ENCODE measurements around the gene ZRSR2.
A peak's percentile ranks its signal among the peaks of the same experiment; 100 is the strongest.
"Not testable (repeated sequence)": the region's sequence is repeated elsewhere in the genome, so short reads cannot be mapped to it uniquely, and the experiment has no call there.

ZRSR2 gene

DNA sequence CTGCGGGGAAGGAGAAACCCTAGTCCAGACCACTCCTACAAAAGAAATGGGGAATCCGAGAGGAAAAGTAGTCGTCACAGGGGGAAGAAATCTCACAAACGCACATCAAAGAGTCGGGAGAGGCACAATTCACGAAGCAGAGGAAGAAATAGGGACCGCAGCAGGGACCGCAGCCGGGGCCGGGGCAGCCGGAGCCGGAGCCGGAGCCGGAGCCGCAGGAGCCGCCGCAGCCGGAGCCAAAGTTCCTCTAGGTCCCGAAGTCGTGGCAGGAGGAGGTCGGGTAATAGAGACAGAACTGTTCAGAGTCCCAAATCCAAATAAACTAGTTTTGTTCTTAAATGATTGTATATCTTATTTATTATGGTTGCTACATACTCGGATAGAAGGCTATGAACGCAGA, 32.6 kb downstream of the ZRSR2 start:
- POLR2A ChIA-PET: no interaction called here
- no peak for DNase-seq (ENCODE audit: extremely low spot score)
- CTCF ChIA-PET: no interaction called here
- TF ChIP-seq LEF1 (IDR thresholded peaks at IDR 0.05; ENCODE audit: borderline replicate concordance) (no peak), SUZ12 (IDR thresholded peaks at IDR 0.05) (no peak), HDGF (IDR thresholded peaks at IDR 0.05; ENCODE audit: borderline replicate concordance) (no peak), TARDBP (IDR thresholded peaks at IDR 0.05) (no peak), SP1 (IDR thresholded peaks at IDR 0.05) (no peak), CTBP1 (IDR thresholded peaks at IDR 0.05; ENCODE audit: borderline replicate concordance) (no peak), ARNT (IDR thresholded peaks at IDR 0.05) (no peak), FOXM1 (IDR thresholded peaks at IDR 0.05; ENCODE audit: borderline replicate concordance) (no peak), PKNOX1 (IDR thresholded peaks at IDR 0.05) (no peak), L3MBTL2 (conservative IDR thresholded peaks at IDR 0.05) (no peak), ZNF384 (IDR thresholded peaks at IDR 0.05) (no peak), BHLHE40 (IDR thresholded peaks at IDR 0.05; ENCODE audit: borderline replicate concordance) (no peak), NFRKB (IDR thresholded peaks at IDR 0.05) (no peak), FOXK2 (IDR thresholded peaks at IDR 0.05) (no peak), ELF4 (IDR thresholded peaks at IDR 0.05) (no peak), FOXA1 (IDR thresholded peaks at IDR 0.05) (no peak)

GRCh38 chrX:15825936-15826335, 35.7 kb downstream of the ZRSR2 start:
- no peak for DNase-seq (ENCODE audit: extremely low spot score)
- CTCF ChIA-PET: no interaction called here
- TF ChIP-seq NFRKB (IDR thresholded peaks at IDR 0.05) (no peak), HDGF (IDR thresholded peaks at IDR 0.05; ENCODE audit: borderline replicate concordance) (no peak), ELF4 (IDR thresholded peaks at IDR 0.05) (no peak), FOXM1 (IDR thresholded peaks at IDR 0.05; ENCODE audit: borderline replicate concordance) (no peak), ARNT (IDR thresholded peaks at IDR 0.05) (no peak), SUZ12 (IDR thresholded peaks at IDR 0.05) (no peak), TARDBP (IDR thresholded peaks at IDR 0.05) (no peak), FOXK2 (IDR thresholded peaks at IDR 0.05) (no peak), L3MBTL2 (conservative IDR thresholded peaks at IDR 0.05) (no peak), LEF1 (IDR thresholded peaks at IDR 0.05; ENCODE audit: borderline replicate concordance) (no peak), SP1 (IDR thresholded peaks at IDR 0.05) (no peak), FOXA1 (IDR thresholded peaks at IDR 0.05) (no peak), BHLHE40 (IDR thresholded peaks at IDR 0.05; ENCODE audit: borderline replicate concordance) (no peak), CTBP1 (IDR thresholded peaks at IDR 0.05; ENCODE audit: borderline replicate concordance) (no peak), PKNOX1 (IDR thresholded peaks at IDR 0.05) (no peak), ZNF384 (IDR thresholded peaks at IDR 0.05) (no peak)
- POLR2A ChIA-PET: no interaction called here

DNA sequence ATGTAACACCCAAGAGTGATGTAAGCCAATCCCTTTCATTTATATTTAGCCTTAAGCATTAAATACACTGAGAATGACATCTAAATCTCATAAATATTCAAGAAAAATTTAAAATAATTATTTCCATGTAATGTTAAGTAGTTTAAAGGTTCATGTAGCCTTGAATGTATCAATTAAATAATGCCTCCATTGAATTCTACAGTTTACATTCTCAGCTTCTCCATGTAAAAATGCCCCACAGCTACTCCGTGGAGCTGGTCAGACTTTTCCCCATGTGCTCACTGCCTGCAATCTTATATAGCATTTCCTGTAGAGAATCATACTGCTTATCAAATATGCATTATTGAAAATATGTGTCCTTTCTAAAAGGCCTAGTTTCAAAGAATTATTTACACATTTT, 38.9 kb downstream of the ZRSR2 start:
- ChIA-PET POLR2A (no interaction called here), CTCF (interaction anchor here (1.1 kb wide), 1 partner anchor 13 kb away, joined by 3 read pairs; no protein-coding TSS in a partner anchor)

GRCh38 chrX:15831347-15831746, 41.1 kb downstream of the ZRSR2 start:
- DNase-seq (ENCODE audit: extremely low spot score); CTCF ChIA-PET; POLR2A ChIA-PET: not testable (repeated sequence)

More for the DNA sequence above, 38.9 kb downstream of the ZRSR2 start:
- TF ChIP-seq SUZ12 (IDR thresholded peaks at IDR 0.05): no peak
- TF ChIP-seq LEF1 (IDR thresholded peaks at IDR 0.05; ENCODE audit: borderline replicate concordance): no peak
- TF ChIP-seq BHLHE40 (IDR thresholded peaks at IDR 0.05; ENCODE audit: borderline replicate concordance): no peak
- no peak for DNase-seq (ENCODE audit: extremely low spot score)

- no peak for DNase-seq (ENCODE audit: extremely low spot score)
- ChIA-PET CTCF (interaction anchor here (0.5 kb wide), 1 partner anchor 13 kb away, joined by 3 read pairs; no protein-coding TSS in a partner anchor), POLR2A (no interaction called here)
- TF ChIP-seq FOXK2 (IDR thresholded peaks at IDR 0.05): no peak
- TF ChIP-seq NFRKB (IDR thresholded peaks at IDR 0.05): no peak
- TF ChIP-seq TARDBP (IDR thresholded peaks at IDR 0.05): no peak
- no peak for TF ChIP-seq FOXA1 (IDR thresholded peaks at IDR 0.05)
- no peak for TF ChIP-seq LEF1 (IDR thresholded peaks at IDR 0.05; ENCODE audit: borderline replicate concordance)
- TF ChIP-seq FOXM1 (IDR thresholded peaks at IDR 0.05; ENCODE audit: borderline replicate concordance): no peak
- TF ChIP-seq ZNF384 (IDR thresholded peaks at IDR 0.05): no peak
Measured at GRCh38 chrX:15834053-15834452, 43.8 kb downstream of the ZRSR2 start.

GRCh38 chrX:15834827-15835595, 44.7 kb downstream of the ZRSR2 start:
- ChIA-PET CTCF (no interaction called here), POLR2A (no interaction called here)
- TF ChIP-seq ZNF384 (IDR thresholded peaks at IDR 0.05): no peak
- no peak for TF ChIP-seq HDGF (IDR thresholded peaks at IDR 0.05; ENCODE audit: borderline replicate concordance)
- TF ChIP-seq FOXK2 (IDR thresholded peaks at IDR 0.05): no peak
- TF ChIP-seq FOXA1 (IDR thresholded peaks at IDR 0.05): no peak
- no peak for DNase-seq (ENCODE audit: extremely low spot score)

DNA sequence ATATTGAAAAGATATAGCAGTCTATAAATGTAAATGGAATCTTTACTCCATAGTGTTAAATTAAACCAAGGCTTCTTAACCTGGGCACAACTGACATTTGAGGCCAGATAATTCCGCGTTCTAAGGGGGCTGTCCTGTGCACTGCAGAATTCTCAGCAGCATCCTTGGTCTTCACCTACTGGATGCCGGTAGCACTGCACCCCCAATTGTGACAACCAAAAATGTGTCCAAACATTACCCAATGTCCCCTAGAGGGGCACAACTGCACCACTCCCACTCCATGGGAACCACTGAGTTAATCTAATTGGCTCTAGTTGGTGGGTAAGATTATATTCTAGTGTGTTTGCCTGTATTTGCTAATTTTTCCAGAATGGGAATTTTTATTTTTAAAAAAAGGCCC, 47.7 kb downstream of the ZRSR2 start:
- POLR2A ChIA-PET: no interaction called here

More for the DNA sequence above, 47.7 kb downstream of the ZRSR2 start:
- no peak for TF ChIP-seq L3MBTL2 (conservative IDR thresholded peaks at IDR 0.05)
- no peak for TF ChIP-seq LEF1 (IDR thresholded peaks at IDR 0.05; ENCODE audit: borderline replicate concordance)
- TF ChIP-seq SUZ12 (IDR thresholded peaks at IDR 0.05): no peak
- TF ChIP-seq HDGF (IDR thresholded peaks at IDR 0.05; ENCODE audit: borderline replicate concordance): no peak
- TF ChIP-seq FOXK2 (IDR thresholded peaks at IDR 0.05): no peak
- TF ChIP-seq PKNOX1 (IDR thresholded peaks at IDR 0.05): no peak
- TF ChIP-seq ELF4 (IDR thresholded peaks at IDR 0.05): no peak
- TF ChIP-seq FOXA1 (IDR thresholded peaks at IDR 0.05): no peak
- no peak for TF ChIP-seq ZNF384 (IDR thresholded peaks at IDR 0.05)
- TF ChIP-seq CTBP1 (IDR thresholded peaks at IDR 0.05; ENCODE audit: borderline replicate concordance): no peak
- TF ChIP-seq NFRKB (IDR thresholded peaks at IDR 0.05): no peak
- TF ChIP-seq SP1 (IDR thresholded peaks at IDR 0.05): no peak
- no peak for TF ChIP-seq TARDBP (IDR thresholded peaks at IDR 0.05)
- TF ChIP-seq FOXM1 (IDR thresholded peaks at IDR 0.05; ENCODE audit: borderline replicate concordance): no peak
- CTCF ChIA-PET: interaction anchor here (0.7 kb wide), 1 partner anchor 89 kb away, joined by 5 read pairs; no protein-coding TSS in a partner anchor
- DNase-seq (ENCODE audit: extremely low spot score): peak; percentile 46
